Dedifferentiated amniotic fluid mesenchymal stem cell (primary cell): Measurements from ENCODE around the gene RBM6.
"Not testable (repeated sequence)": the region's sequence is repeated elsewhere in the genome, so short reads cannot be mapped to it uniquely, and the experiment has no call there.

Experiments
- DNase-seq: peaks from one replicate; pipeline ENCODE4 v3.0.0-alpha.2; 2016; ENCODE audit errors: extremely low spot score

Gene RBM6

DNA sequence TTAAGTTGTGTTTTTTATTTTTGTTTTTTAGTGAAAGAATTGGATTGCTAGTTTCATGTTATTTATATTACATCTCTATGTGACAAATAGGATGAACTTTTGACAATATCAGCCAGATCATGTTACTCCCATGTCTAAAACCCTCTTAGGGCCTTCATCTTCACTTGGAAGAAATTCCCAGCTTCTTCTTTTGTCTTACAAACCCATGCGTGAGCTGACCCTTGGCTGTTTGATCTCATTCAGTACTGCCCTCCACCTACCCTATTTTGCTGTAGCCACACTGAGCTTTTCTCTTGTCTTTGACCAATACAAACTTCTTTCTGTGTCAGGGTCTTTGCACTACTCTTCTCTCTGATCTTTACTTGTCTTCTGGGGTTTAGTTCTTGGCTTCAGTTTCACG, 37.0 kb downstream of the RBM6 start:
- DNase-seq, result no peak

DNA sequence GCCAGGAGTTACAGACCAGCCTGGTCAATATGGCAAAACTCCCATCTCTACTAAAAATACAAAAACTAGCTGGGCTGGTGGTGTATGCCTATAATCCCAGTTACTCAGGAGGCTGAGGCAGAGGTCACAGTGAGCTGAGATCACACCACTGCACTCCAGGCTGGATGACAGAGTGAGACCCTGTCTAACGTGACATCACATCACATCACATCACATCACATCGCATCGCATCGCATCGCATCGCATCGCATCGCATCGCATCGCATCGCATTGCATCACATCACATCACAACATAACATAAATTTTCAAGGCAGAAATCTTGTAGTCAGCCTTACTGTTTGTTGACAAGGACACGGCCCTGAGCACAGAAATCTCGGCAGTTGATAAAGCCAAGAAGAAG, 44.4 kb downstream of the RBM6 start:
- no peak for DNase-seq

DNA sequence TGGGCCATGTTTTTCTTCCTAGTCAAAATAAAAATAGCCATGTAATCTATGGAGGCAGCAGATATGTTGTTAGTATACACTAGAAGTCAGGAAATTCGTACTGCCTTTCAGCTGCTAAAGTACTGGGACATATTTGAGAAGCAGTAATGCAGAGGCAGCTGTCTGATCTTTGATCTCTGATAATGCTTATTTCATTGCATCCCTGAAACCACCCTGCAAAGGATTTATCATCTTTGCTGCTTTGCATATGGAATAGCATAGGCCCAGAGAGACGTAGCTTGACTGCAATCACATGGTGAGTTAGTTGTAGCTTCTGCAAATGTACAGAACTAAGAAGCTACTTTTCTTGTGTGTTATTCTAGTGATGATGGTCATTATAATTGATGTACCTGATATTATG, 52.4 kb downstream of the RBM6 start:
- no peak for DNase-seq

DNA sequence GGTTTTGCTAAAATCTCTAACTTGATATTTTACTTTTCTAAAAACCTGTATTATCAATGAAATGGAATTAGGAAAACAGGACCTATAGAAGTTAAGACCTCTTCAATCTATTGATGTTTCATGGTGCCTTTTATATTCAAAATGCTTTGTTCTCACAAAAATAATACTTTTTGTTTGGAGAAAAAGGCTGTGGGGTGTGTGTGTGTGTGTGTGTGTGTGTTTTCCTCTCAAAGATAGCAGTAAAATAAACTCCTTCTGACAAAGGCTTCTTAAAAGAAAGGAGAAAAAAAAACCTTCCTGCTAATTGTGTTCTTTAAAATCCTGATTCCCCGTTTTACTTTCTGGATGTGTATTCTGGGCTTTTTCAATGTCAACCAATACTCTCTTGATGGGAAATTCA, 54.5 kb downstream of the RBM6 start:
- DNase-seq, result no peak

DNA sequence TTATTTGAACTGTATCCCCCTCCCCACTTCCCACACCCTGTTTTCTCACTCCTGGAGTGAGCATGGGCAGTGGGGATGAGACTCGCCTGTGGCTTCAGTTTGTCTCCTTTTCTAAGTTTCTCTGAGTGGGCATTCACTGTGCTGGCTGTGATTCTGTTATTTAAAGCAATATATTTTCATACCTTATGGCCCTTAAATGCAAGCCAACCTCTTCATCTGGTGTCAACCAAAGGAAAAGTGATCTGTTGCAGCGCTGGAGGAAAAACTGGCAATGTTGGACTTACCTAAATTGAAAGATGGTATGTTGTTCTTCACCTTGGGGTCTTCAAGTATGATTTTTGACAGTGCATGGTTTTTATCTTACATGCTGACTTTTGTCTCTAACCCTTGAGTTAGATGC, 56.1 kb downstream of the RBM6 start:
- DNase-seq, result no peak

DNA sequence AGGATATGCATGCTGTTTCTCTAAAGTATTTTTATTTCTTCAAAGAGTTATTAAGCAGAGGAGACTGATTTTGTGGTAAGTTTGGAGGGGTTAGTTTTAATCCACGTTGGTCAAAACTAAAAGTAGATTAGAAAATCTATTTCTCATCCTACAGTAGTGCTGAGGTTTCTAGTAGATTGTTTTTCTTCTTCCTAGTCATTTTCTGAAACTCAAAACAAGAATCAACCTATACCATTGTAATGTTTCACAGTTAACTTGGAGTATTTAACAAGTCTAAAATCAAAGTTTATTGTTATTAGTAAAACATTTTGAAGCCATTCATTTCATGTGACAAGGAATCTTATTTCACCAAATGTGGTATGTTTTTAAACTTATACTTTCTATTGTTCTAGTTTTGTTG, 57.9 kb downstream of the RBM6 start:
- DNase-seq, result no peak

DNA sequence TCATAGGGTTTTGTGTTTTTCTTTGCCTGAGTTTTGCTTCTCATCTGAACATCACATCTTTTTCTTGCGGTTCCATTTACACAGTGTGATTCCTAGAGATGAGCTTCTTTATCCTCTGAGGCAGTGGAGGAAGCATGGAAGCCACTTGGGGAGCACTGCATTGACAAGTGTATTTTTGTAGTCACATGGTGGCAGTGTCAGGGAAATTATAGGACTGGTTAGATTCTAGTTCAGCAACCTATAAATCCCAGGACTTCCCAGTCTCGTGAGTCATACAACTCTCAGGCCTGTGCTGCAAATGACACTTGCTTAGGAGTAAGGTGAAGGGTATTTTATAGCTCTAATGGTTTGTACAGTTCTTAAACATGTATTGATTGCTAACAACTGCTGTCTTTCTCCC, 58.4 kb downstream of the RBM6 start:
- no peak for DNase-seq

DNA sequence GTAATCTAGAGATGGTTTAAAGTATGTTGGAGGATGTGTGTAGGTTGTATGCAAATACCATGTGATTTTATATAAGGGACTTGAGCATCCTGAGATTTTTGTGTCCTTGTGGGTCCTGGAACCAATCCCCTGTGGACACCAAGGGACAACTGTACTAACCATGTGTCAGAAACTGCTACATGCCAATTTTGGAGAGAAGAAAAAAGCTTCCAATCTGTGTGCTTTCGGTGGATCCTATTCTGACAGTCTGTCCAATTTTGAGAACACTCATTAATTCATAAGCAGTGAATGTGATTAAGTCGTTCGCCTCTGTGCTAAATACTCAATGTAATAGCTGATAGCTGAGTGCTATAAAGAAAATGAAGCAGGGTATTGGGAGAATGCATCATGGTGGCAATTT, 61.6 kb downstream of the RBM6 start:
- no peak for DNase-seq

DNA sequence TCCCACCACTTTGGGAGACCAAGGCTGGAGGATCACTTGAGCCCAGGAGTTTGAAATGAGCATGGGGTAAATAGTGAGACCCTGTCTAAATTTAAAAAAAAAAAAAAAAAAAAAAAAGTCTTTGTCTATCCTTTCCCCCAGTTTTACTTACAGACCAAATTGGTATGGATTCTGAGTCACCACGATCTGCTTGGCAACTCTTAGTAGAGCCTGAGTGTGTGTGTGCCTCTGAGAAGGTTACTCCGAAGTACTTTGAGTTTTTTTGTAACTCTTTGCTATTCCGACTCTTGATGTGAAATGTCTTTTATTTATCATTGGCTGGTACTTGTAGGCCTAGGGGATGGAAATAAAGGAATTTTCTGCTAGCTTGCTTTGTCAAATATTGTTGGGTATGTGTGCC, 63.3 kb downstream of the RBM6 start:
- no peak for DNase-seq

DNA sequence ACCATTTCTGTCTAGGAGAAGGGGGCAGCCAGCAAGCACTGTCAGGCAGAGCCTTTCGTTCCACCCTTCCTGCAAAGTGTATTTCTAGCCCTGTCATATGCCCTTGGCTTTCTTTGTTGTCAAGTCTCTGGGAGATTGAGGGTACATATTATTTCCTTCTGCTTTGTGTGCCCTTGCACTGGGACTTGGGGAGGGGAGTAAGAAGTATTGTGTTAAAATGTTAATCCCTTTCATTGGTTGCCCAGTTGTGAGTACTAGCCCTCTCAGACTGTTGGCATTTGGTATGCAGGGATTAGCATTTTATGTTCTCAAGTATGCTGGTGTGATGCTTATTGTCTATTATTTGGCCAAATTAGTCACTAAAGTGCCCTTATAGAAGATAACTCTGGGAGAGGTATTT, 63.9 kb downstream of the RBM6 start:
- DNase-seq, result no peak

DNA sequence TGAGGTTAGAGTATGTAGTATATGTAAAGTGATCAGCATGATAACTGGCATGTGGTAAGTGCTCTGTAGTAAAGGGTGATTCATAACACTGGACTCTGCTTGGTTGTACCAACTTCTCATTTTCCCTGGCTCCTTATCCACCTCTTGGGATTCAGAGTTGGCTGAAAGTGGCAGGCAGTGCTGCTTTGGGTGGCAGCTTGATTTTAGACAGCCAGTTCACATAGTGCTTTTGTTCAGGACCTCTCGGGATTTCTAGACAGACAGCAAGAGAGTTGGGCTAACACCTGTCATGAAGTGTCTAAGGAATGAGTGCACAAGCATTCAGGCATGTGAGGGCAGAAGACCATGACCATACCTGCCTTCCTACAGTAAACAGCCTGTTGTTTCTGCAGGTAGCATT, 69.0 kb downstream of the RBM6 start:
- DNase-seq, result no peak

DNA sequence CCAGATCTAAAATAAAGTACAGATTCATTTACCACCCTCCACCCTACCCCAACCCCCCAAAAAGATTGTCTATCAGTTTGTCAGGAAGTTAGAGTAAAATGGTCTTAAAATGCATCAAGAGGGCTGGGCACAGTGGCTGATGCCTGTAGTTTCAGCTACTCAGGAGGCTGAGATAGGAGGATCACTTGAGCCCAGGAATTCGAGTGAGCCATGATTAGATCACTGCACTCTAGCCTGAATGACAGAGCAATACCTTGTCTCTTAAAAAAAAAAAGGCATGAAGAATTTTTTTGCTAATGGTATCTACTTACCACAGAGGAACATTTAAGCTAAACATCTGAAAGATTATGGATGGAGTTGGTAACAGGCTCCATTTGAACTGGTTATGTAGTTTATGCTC, 71.0 kb downstream of the RBM6 start:
- no peak for DNase-seq

DNA sequence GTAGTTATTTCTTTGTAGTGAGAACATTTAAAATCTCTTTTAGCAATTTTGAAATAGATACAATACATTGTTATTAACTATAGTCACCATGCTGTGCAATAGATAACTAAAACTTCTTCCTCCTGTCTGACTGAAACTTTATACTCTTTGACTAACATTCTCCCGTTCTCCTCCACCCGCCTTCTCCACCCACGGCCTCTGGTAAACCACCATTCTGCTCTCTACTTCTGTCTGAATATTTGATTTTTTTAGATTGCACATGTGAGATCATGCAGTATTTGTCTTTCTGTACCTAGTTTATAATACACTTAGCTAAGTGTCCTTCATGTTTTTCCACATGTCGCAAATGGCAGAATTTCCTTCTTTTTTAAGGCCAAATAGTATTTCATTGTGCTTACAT, 76.0 kb downstream of the RBM6 start:
- no peak for DNase-seq

DNA sequence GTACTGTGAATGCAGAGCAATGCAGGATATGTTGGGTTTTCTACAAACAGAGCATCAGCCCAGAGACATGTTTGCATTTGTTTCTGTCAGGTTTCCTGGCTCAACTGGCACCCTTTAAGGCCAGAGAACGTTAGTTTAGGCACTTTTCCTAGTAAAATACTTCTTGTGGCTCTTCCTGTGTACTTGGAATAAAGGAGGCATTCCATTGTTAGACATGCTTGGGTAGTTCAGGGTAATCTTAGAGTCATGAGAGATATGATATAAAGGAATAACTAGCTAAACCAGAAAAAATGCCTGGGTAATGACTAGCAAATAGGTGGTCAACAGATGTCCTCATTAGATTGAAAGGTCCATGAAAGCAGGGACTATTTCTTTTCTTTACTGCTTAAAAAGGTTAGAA, 88.4 kb downstream of the RBM6 start:
- peak; percentile 31 for DNase-seq

DNA sequence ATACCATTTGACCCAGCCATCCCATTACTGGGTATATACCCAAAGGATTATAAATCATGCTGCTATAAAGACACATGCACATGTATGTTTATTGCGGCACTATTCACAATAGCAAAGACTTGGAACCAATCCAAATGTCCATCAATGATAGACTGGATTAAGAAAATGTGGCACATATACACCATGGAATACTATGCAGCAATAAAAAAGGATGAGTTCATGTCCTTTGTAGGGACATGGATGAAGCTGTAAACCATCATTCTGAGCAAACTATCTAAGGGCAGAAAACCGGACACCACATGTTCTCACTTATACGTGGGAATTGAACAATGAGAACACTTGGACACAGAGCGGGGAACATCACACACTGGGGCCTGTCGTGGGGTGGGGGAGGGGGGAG, 91.3 kb downstream of the RBM6 start:
- DNase-seq, result not testable (repeated sequence)

DNA sequence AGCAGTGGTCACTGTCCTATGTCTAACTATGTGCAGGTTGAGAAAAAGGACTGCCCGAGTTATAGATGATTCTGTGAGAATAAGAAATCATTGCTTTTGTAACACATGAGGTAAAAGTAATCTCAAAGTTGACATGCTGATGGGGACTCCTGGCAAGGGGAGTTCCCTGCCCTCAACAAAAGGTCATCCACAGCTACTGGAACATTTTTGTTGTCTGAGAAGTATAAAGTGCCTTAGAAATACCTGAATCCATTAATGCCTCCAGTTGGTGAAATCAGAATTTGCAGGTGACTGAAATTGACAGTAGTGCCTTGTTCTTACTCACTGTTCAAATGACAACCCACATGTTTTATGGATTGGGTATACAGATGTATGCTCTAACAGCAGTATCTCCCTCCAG, 105.0 kb downstream of the RBM6 start:
- no peak for DNase-seq

DNA sequence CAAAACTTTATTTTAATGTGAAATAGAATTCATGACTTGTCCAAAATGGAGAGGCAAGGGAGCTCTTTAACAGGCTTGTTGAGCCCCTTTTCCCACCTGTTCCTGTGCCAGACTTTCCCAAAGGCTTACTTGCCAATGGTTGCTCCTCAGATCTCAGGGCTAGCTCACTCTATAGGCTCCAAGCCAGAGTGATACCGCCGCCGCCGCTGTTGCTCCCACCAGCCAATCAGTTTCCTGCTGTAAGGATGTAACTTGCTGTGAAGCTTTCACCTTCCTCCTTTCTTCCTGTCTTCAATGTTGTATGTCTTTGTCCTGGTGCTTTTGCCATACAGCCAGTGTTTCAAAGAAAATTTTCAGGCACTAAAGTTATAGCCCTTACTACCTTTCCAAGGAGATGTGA, 107.5 kb downstream of the RBM6 start:
- no peak for DNase-seq

DNA sequence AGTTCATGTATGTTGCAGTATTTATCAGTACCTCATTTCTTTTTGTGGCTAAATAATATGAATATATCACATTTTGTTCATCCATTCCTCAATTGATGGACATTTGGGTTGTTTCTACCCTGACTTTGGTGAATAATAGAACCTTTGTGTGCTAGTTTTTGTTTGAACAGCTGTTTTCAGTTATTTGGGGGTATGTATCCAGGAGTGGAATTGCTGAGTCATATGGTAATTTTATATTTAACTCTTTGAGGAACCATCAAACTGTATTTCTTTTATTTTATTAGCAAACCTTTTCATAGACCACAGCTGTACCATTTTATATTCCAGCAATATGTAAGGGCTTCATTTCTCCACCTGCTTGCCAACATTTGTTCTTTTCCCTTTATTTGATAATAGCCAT, 110.4 kb downstream of the RBM6 start:
- DNase-seq, result peak; percentile 75

DNA sequence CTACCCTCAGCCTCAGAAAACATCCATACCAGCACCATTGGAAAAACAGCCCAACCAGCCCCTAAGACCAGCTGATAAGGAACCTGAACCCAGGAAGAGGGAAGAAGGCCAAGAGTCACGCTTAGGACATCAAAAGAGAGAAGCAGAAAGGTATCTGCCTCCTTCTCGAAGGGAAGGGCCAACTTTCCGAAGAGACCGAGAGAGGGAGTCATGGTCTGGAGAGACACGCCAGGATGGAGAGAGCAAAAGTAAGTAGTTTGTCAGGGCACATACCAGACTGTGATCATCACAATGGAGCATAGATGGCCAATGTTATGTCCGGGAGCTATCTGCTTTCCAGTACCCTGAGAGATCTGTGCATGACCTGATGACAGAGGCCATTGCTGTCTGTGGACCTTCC, 117.8 kb downstream of the RBM6 start:
- DNase-seq, result no peak

DNA sequence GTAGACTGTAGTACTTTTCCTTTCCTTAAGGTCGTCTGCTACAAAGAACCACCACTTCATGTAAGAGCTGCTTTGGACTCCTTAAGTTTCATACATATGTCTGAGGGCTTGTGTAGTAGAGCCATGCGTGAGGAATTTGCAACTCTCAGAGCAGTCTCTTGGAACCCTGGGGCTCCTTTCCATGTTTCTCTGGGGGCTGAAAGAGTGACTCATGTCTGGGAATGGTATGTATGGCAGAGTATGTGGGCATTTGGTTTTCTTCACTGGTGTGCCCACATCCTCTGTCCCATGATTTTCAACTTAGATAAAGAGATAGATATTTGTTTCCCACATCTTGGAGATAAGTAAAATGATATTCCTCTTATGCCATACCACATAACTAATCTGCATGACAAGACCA, 128.2 kb downstream of the RBM6 start:
- DNase-seq, result peak; percentile 57

DNA sequence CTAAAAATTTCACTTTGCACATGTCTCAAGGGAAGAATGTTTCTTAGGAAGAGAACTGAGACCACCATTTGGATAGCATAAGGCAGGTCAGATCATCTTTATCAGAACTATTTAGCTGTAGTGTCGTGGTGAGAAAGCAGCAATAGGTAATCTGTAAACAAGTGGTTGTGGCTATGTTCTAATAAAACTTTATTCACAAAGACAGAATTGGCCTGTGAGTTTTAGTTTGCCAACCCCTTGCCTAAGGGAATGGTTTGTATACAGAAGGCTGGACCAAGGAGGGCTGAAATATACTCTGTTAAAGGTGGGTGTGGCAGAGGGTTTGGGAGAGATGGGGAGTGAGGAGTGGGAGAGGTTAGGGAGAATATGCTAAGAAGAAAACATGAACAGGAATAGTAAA, 138.1 kb downstream of the RBM6 start:
- no peak for DNase-seq

DNA sequence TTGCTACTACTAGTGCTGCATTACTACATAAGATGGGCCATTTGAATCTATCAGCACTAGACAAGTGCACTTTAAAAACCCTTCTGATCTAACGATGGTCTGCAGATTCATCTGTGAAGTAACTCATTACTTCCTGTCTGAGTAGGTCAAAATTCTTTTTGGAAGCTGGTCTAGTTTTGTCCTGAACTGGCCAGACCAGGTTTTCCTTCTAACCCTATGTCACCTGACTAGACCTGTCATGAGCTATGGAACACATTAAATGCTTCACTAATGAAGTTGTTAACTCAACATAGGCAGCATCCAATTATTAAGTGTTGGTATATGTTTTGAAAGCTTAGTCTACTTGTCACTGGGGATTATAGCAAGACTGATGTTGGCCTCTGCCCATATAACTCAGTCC, 138.7 kb downstream of the RBM6 start:
- DNase-seq, result no peak

DNA sequence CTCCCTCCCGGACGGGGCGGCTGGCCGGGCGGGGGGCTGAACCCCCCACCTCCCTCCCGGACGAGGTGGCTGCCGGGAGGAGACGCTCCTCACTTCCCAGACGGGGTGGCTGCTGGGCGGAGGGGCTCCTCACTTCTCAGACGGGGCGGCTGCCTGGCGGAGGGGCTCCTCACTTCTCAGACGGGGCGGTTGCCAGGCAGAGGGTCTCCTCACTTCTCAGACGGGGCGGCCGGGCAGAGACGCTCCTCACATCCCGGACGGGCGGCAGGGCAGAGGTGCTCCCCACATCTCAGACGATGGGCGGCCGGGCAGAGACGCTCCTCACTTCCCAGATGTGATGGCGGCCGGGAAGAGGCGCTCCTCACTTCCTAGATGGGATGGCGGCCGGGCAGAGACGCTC, 145.0 kb downstream of the RBM6 start:
- DNase-seq, result not testable (repeated sequence)

DNA sequence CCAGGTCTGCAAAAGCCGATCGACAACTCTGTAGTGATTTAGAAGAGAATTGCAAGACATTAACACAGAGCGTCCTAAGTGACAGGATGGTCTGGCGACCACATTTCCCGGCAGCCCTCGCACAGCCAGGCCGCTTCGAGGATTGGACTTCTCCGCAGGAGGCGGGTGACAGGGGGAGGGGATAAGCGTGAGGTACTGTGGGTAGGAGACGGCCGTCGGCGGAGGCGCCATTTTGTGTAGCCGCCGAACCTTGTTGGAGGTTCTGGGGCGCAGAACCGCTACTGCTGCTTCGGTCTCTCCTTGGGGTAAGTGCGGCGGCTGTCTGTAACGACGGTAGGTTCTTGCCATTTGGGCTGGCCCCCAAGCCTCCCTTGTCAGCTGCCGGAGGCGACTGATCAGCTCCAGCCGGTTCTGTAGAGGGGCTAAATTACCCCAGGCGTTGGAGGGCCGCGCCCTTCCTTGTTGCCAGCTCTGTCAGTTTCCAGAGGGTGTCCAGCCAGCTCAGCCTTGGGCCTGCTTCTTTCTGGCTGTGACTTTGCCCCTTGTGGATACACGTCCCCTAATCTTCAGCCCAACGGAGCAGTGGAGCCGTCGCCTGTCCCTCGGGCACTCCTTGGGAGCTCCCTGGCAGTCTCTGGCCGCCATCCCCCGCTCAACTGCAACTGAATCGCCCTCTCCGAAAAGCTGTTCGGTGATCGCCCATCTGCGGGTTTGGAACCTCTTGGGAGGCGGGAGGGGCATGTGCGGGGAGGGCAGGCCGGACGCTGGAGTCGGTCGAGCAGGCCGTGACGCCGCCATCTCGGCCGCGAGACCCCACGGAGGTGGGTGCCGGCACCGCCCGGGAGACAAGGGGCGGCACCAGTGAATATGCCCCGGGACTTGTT, 149.0 kb downstream of the RBM6 start, which contains the start of gene RBM5:
Gene RBM5 (plus strand): TSS at position 195 of the 884 bp plus-strand sequence. CDS start 1,516 bp downstream, outside the sequence.
- DNase-seq, result peak; percentile 92
